PFSK-1 (cell line): ENCODE data around the gene RNF220.

Experiments used
- REST ChIP-seq, 2 experiments: IDR thresholded peaks; 2 replicates each; pipeline versions ENCODE4 v1.6.1 to v1.8.0; 2011 to 2012; ENCODE audit warnings: low read depth in 2 of 2, low read length in 2 of 2, control low read depth in 1 of 2, inconsistent platforms in 1 of 2, mild to moderate bottlenecking in 1 of 2, moderate library complexity in 1 of 2; ENCODE audit not compliant: insufficient read depth in 1 of 2
- TAF1 ChIP-seq: IDR thresholded peaks from 2 replicates; pipeline ENCODE4 v1.6.1; 2012; ENCODE audit warnings: low read length, control low read depth, borderline replicate concordance; ENCODE audit not compliant: insufficient read depth

GRCh38 chr1:44361478-44361877 lies 43.6 kb upstream of the RNF220 start:
- TF ChIP-seq TAF1 (no peak), REST (IDR thresholded peaks at IDR 0.05; ENCODE audit: insufficient read depth in 1 of 2, low read depth in 2 of 2, low read length in 2 of 2) (no peak)
